ENCODE results near the gene DOHH.

The DOHH gene

DNA sequence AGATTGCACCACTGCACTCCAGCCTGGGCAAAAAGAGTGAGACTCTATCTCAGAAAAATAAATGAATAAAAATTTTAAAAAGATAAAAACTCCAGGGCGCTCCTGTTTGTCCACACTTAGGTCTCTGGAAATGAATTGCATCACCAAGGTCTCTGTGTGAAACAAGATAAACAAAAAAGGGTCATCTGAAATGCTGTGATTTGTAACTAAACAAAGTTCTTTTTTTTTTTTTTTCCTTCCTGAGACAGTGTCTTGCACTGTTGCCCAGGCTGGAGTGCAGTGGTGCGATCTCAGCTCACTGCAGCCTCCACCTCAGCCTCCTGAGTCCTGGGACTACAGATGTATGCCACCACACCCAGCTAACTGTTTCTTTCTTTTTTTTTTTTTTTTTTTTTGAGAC is 17.2 kb upstream of the DOHH start:
- Histone ChIP-seq H3K9me3 (ENCODE audit: control insufficient read depth, low read length) (no peaks in the 10 kb centered on the region), H3K4me3 (ENCODE audit: extremely low read depth, insufficient read depth, low read length, poor library complexity, severe bottlenecking) (no peak overlapping the region), H3K4me1 (ENCODE audit: control insufficient read depth, insufficient read depth, low read length, poor library complexity, severe bottlenecking) (peaks cover 5% of the 10 kb centered on the region), H3K36me3 (ENCODE audit: control insufficient read depth, insufficient read depth, low read length) (peaks cover 55% of the 10 kb centered on the region), H3K27ac (ENCODE audit: low read depth, low read length, severe bottlenecking) (no peak overlapping the region)
- WGBS, 2 experiments (ENCODE audit: insufficient coverage in 2 of 2) = 100% methylated on average over 1 of the region's 2 CpGs

- Histone ChIP-seq H3K4me1 (ENCODE audit: control insufficient read depth, insufficient read depth, low read length, poor library complexity, severe bottlenecking) (peaks cover 5% of the 10 kb centered on the region), H3K27ac (ENCODE audit: low read depth, low read length, severe bottlenecking) (no peak overlapping the region), H3K36me3 (ENCODE audit: control insufficient read depth, insufficient read depth, low read length) (peaks cover 53% of the 10 kb centered on the region), H3K4me3 (ENCODE audit: extremely low read depth, insufficient read depth, low read length, poor library complexity, severe bottlenecking) (no peak overlapping the region), H3K9me3 (ENCODE audit: control insufficient read depth, low read length) (no peaks in the 10 kb centered on the region)
- WGBS, 2 experiments (ENCODE audit: insufficient coverage in 2 of 2) = 92 to 96% methylated on average over 10 to 15 of the region's 15 CpGs
Measured at GRCh38 chr19:3516675-3517207, 16.3 kb upstream of the DOHH start.

DNA sequence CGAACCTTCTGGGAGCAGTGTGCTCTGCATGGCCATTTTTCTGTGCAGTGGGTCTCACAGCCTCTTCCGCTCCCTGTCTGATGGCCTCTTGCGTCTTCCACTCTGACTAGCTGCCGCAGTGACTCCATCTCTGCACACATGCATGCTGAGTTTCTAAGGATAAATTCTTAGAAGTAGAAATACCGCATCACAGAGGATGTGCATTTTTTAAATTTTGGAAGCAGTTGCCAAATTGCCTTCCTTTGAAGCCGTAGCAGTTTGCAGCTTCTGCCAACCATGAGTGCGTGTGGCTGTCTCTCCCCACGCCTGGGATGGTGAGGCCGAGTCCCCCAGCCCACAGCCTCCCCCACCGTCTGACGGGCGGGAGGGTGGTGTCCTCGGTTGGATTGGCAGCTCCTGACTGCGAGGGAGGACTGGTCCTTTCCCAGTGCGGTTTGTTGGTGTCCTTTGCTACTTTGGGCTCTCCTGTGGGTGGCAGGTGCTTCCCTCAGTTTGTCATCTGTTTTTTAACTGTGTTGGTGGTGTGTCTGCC is 15.5 kb upstream of the DOHH start:
- Histone ChIP-seq H3K4me1 (ENCODE audit: control insufficient read depth, insufficient read depth, low read length, poor library complexity, severe bottlenecking) (peaks cover 5% of the 10 kb centered on the region), H3K9me3 (ENCODE audit: control insufficient read depth, low read length) (no peaks in the 10 kb centered on the region), H3K4me3 (ENCODE audit: extremely low read depth, insufficient read depth, low read length, poor library complexity, severe bottlenecking) (no peak overlapping the region), H3K36me3 (ENCODE audit: control insufficient read depth, insufficient read depth, low read length) (peaks cover 55% of the 10 kb centered on the region), H3K27ac (ENCODE audit: low read depth, low read length, severe bottlenecking) (no peak overlapping the region)
- 93 to 97% methylated on average over 7 to 15 of the region's 15 CpGs for WGBS, 2 experiments (ENCODE audit: insufficient coverage in 2 of 2)

GRCh38 chr19:3514930-3515329 is 14.5 kb upstream of the DOHH start:
- Histone ChIP-seq H3K4me1 (ENCODE audit: control insufficient read depth, insufficient read depth, low read length, poor library complexity, severe bottlenecking) (peaks cover 5% of the 10 kb centered on the region), H3K36me3 (ENCODE audit: control insufficient read depth, insufficient read depth, low read length) (peaks cover 55% of the 10 kb centered on the region), H3K4me3 (ENCODE audit: extremely low read depth, insufficient read depth, low read length, poor library complexity, severe bottlenecking) (no peak overlapping the region), H3K9me3 (ENCODE audit: control insufficient read depth, low read length) (no peaks in the 10 kb centered on the region), H3K27ac (ENCODE audit: low read depth, low read length, severe bottlenecking) (peak overlapping the region; percentile 5)
- WGBS, 2 experiments (ENCODE audit: insufficient coverage in 2 of 2) = 90 to 92% methylated on average over 12 of the region's 12 CpGs

- H3K36me3 ChIP-seq (ENCODE audit: control insufficient read depth, insufficient read depth, low read length) = peaks cover 55% of the 10 kb centered on the region
- H3K4me3 ChIP-seq (ENCODE audit: extremely low read depth, insufficient read depth, low read length, poor library complexity, severe bottlenecking) = no peak overlapping the region
- no peaks in the 10 kb centered on the region for H3K9me3 ChIP-seq (ENCODE audit: control insufficient read depth, low read length)
- WGBS, 2 experiments (ENCODE audit: insufficient coverage in 2 of 2) = 93 to 97% methylated on average over 18 to 20 of the region's 23 CpGs
- H3K4me1 ChIP-seq (ENCODE audit: control insufficient read depth, insufficient read depth, low read length, poor library complexity, severe bottlenecking) = peaks cover 18% of the 10 kb centered on the region
- H3K27ac ChIP-seq (ENCODE audit: low read depth, low read length, severe bottlenecking) = no peak overlapping the region
Measured at GRCh38 chr19:3513229-3514140, 13.0 kb upstream of the DOHH start.

DNA sequence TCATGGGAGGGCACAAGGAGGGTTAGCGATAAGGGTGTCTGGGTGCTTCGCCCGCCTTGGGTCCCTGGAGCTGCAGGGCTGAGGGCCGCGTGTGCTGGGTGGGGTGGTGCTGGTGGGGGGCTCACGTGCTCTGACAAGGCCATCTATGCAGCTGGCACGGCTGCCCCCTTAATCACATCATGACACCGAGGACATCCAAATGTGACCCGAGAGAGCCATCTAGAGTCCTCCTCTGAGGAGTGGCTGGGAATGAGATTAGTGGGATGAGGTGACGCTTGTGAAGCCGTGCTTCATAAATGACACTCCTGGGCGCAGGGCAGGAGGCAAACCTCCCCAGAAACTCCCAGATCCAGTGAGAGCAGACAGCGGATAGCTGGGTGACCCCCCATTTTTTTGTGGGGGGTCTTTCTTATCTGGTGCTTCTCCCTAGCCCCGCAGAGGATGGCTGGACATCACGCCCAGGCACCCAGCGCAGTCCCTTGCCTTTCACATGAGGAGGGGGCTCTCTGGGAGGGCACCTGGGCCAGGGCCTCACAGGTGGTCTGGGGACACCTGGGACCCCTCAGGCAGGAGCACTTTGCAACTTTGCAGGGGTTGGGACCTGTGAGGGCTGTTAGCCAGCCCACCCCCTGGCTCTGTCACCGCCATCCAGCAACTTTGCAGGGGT is 12.2 kb upstream of the DOHH start:
- H3K4me1 ChIP-seq (ENCODE audit: control insufficient read depth, insufficient read depth, low read length, poor library complexity, severe bottlenecking) = peaks cover 21% of the 10 kb centered on the region
- 92 to 98% methylated on average over 12 to 14 of the region's 17 CpGs for WGBS, 2 experiments (ENCODE audit: insufficient coverage in 2 of 2)
- peaks cover 54% of the 10 kb centered on the region for H3K36me3 ChIP-seq (ENCODE audit: control insufficient read depth, insufficient read depth, low read length)
- H3K27ac ChIP-seq (ENCODE audit: low read depth, low read length, severe bottlenecking) = no peak overlapping the region
- H3K4me3 ChIP-seq (ENCODE audit: extremely low read depth, insufficient read depth, low read length, poor library complexity, severe bottlenecking) = no peak overlapping the region
- H3K9me3 ChIP-seq (ENCODE audit: control insufficient read depth, low read length) = no peaks in the 10 kb centered on the region

DNA sequence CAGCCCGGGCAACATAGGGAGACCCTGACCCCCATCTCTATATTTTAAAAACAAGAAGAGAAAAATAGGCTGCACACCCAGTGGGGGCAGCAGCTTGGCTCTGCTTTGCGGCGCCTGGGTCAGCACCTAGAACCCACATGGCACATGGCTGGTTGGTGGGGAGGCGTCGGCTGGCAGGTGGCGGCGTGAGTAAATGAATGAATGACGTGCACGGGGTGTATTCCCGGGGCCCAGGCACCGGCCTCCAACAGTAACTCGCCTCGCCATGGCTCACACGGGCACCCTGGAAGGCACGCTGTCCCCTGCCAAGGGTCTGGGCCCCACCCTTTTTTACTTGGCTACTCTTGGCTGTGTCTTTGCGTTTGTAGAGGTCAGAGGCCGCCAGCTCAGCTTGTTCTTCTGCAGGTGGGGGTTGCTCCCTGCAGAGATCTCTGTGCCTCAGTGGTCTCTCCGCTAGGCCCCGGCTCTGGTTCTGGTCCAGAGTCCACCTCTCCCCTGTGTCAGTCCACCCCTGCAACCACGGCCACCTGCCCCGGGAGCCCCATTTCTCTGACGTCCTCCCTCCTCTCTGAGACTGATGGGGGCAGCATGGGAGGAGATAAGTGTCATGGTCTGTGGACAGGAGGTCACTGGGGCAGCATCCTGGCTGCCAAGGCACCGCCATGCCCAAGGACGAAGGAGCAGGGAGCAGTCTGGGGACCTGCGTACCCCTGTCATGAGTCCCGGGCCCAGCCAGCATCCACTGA is 11.2 kb upstream of the DOHH start:
- no peaks in the 10 kb centered on the region for H3K9me3 ChIP-seq (ENCODE audit: control insufficient read depth, low read length)
- no peak overlapping the region for H3K27ac ChIP-seq (ENCODE audit: low read depth, low read length, severe bottlenecking)
- peaks cover 50% of the 10 kb centered on the region for H3K36me3 ChIP-seq (ENCODE audit: control insufficient read depth, insufficient read depth, low read length)
- no peak overlapping the region for H3K4me3 ChIP-seq (ENCODE audit: extremely low read depth, insufficient read depth, low read length, poor library complexity, severe bottlenecking)
- 96 to 97% methylated on average over 22 to 26 of the region's 26 CpGs for WGBS, 2 experiments (ENCODE audit: insufficient coverage in 2 of 2)
- H3K4me1 ChIP-seq (ENCODE audit: control insufficient read depth, insufficient read depth, low read length, poor library complexity, severe bottlenecking) = peaks cover 24% of the 10 kb centered on the region

DNA sequence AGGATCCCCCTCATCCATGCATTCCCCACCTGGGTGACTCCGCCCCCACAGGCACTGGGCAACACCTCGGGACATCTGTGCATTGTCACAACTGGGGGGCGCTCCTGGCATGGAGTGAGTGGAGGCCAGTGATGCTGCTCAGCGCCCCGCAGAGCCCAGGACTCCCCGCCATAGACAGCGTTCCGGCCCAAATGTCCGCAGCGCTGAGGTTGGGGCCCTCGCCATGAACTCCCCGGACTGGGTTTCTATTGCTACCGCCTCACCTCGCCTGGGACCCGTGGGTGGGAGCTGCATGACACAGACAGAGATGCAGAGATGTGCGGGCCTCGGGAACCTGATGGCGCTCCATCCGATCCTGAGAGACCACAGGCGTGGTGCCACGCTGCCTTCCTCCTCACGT is 10.3 kb upstream of the DOHH start:
- WGBS, 2 experiments (ENCODE audit: insufficient coverage in 2 of 2) = 95 to 97% methylated on average over 21 to 22 of the region's 22 CpGs
- H3K27ac ChIP-seq (ENCODE audit: low read depth, low read length, severe bottlenecking) = no peak overlapping the region
- H3K9me3 ChIP-seq (ENCODE audit: control insufficient read depth, low read length) = no peaks in the 10 kb centered on the region
- peaks cover 48% of the 10 kb centered on the region for H3K36me3 ChIP-seq (ENCODE audit: control insufficient read depth, insufficient read depth, low read length)
- H3K4me3 ChIP-seq (ENCODE audit: extremely low read depth, insufficient read depth, low read length, poor library complexity, severe bottlenecking) = no peak overlapping the region
- H3K4me1 ChIP-seq (ENCODE audit: control insufficient read depth, insufficient read depth, low read length, poor library complexity, severe bottlenecking) = peaks cover 25% of the 10 kb centered on the region

DNA sequence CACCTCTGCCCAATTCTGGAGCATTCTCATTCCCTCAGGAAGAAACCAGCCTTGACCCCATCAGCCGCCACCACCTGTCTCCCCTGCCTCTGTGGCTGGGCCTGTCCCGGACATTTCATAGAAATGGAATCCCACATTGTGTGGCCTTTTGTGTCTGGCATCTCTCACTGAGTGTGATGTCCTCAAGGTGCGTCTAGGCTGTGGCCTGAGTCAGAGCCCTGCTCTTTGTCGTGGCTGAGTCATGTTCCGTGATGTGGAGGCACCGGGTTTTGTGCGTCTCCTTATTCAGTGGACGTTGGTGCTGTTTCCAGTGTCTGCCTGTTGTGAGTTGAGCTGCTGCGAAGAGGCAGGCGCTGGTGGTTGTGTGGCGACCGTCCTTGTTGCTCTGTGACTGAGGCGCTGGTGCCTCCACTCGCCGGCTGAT is 9.1 kb upstream of the DOHH start:
- Histone ChIP-seq H3K27ac (ENCODE audit: low read depth, low read length, severe bottlenecking) (peak overlapping the region; percentile 36), H3K4me3 (ENCODE audit: extremely low read depth, insufficient read depth, low read length, poor library complexity, severe bottlenecking) (no peak overlapping the region), H3K36me3 (ENCODE audit: control insufficient read depth, insufficient read depth, low read length) (peaks cover 45% of the 10 kb centered on the region), H3K4me1 (ENCODE audit: control insufficient read depth, insufficient read depth, low read length, poor library complexity, severe bottlenecking) (peaks cover 30% of the 10 kb centered on the region), H3K9me3 (ENCODE audit: control insufficient read depth, low read length) (no peaks in the 10 kb centered on the region)
- WGBS, 2 experiments (ENCODE audit: insufficient coverage in 2 of 2) = 96 to 99% methylated on average over 14 to 15 of the region's 15 CpGs

Data from mesodermal cell (in vitro differentiated cells).